HEK293 (cell line): ENCODE results near the gene RBM22.

Experiments used
- CTCF ChIA-PET: fragments of 350-600 bp; formaldehyde crosslinking; extraction: SDS; loops from one replicate; lab custom pipeline; 2021; ENCODE audit warnings: antibody characterized with exemption; lab: Yijun Ruan, JAX
- POLR2A ChIA-PET: fragments of 300-600 bp; formaldehyde crosslinking; extraction: SDS; loops from one replicate; lab custom pipeline; 2020; ENCODE audit warnings: antibody characterized with exemption, inconsistent platforms; lab: Yijun Ruan, JAX
- H3K27ac ChIP-seq: fragments of 200-500 bp; sonication (Bioruptor generic); 2 replicates; pipeline ENCODE4 v1.5.1; 2014; ENCODE audit warnings: low read depth, low read length, control low read depth, inconsistent platforms; ENCODE audit errors: extremely low read depth
- H3K36me3 ChIP-seq, 2 experiments: fragments of 200-500 bp in 1 of 2; sonication (Bioruptor generic) in 1 of 2; 1 replicate in 1 of 2; 2 replicates in 1 of 2; pipeline ENCODE4 v1.5.1; 2014 to 2017; ENCODE audit warnings: inconsistent platforms in 2 of 2, low read length in 2 of 2; ENCODE audit not compliant: control insufficient read depth in 2 of 2, insufficient read depth in 1 of 2
- H3K4me1 ChIP-seq: fragments of 200-500 bp; sonication (Bioruptor generic); 2 replicates; pipeline ENCODE4 v1.5.1; 2014; ENCODE audit warnings: mild to moderate bottlenecking, low read length, inconsistent platforms; ENCODE audit not compliant: control insufficient read depth, insufficient read depth
- H3K4me3 ChIP-seq: 2 replicates; pipeline ENCODE4 v1.5.1; 2011; ENCODE audit warnings: low read depth, mild to moderate bottlenecking, control low read depth, low read length, moderate library complexity
- H3K9me3 ChIP-seq: fragments of 200-500 bp; sonication (Bioruptor generic); 2 replicates; pipeline ENCODE4 v1.5.1; 2014; ENCODE audit warnings: low read depth, low read length, inconsistent platforms; ENCODE audit not compliant: control insufficient read depth, insufficient read depth
- BCL11B ChIP-seq: fragments of 450-650 bp; formaldehyde crosslinking; IDR thresholded peaks from 2 replicates; pipeline ENCODE4 v1.5.1; 2016; ENCODE audit warnings: low read depth, missing biosample characterization, missing genetic modification characterization
- KLF16 ChIP-seq: fragments of 450-650 bp; formaldehyde crosslinking; IDR thresholded peaks from 2 replicates; pipeline ENCODE4 v1.5.1; 2017; ENCODE audit warnings: missing biosample characterization, missing genetic modification characterization
- KLF7 ChIP-seq: fragments of 450-650 bp; formaldehyde crosslinking; IDR thresholded peaks from 2 replicates; pipeline ENCODE4 v1.5.1; 2016; ENCODE audit warnings: missing biosample characterization, missing genetic modification characterization, borderline replicate concordance
- KLF8 ChIP-seq: fragments of 450-650 bp; formaldehyde crosslinking; IDR thresholded peaks from 2 replicates; pipeline ENCODE4 v1.5.1; 2016; ENCODE audit warnings: missing biosample characterization, missing genetic modification characterization
- SP2 ChIP-seq: fragments of 450-650 bp; formaldehyde crosslinking; IDR thresholded peaks from 2 replicates; pipeline ENCODE4 v1.5.1; 2016; ENCODE audit warnings: missing biosample characterization, missing genetic modification characterization
- TRIM28 ChIP-seq: IDR thresholded peaks from 2 replicates; pipeline ENCODE4 v1.6.1; 2011; ENCODE audit warnings: low read length, control low read depth, borderline replicate concordance
- YY1 ChIP-seq: fragments of 450-650 bp; formaldehyde crosslinking; IDR thresholded peaks from 2 replicates; pipeline ENCODE4 v1.5.1; 2018; ENCODE audit warnings: missing biosample characterization, missing genetic modification characterization
- ZBTB10 ChIP-seq: fragments of 450-650 bp; formaldehyde crosslinking; IDR thresholded peaks from 2 replicates; pipeline ENCODE4 v1.5.1; 2016; ENCODE audit warnings: missing biosample characterization, missing genetic modification characterization
- ZBTB7A ChIP-seq: fragments of 450-650 bp; formaldehyde crosslinking; IDR thresholded peaks from 2 replicates; pipeline ENCODE4 v1.5.1; 2016; ENCODE audit warnings: low read depth, missing biosample characterization, missing genetic modification characterization
- ZBTB8A ChIP-seq: fragments of 450-650 bp; formaldehyde crosslinking; IDR thresholded peaks from 2 replicates; pipeline ENCODE4 v1.5.1; 2016; ENCODE audit warnings: missing biosample characterization, missing genetic modification characterization
- ZFP41 ChIP-seq: fragments of 450-650 bp; formaldehyde crosslinking; IDR thresholded peaks from 2 replicates; pipeline ENCODE4 v1.5.1; 2016; ENCODE audit warnings: missing biosample characterization, missing genetic modification characterization, borderline replicate concordance
- ZNF202 ChIP-seq: fragments of 450-650 bp; formaldehyde crosslinking; IDR thresholded peaks from 2 replicates; pipeline ENCODE4 v1.5.1; 2016; ENCODE audit warnings: missing biosample characterization, missing genetic modification characterization, borderline replicate concordance
- ZNF239 ChIP-seq: fragments of 450-650 bp; formaldehyde crosslinking; IDR thresholded peaks from 2 replicates; pipeline ENCODE4 v1.5.1; 2016; ENCODE audit warnings: missing biosample characterization, missing genetic modification characterization
- ZNF248 ChIP-seq: fragments of 450-650 bp; formaldehyde crosslinking; IDR thresholded peaks from 2 replicates; pipeline ENCODE4 v1.5.1; 2017; ENCODE audit warnings: missing biosample characterization, missing genetic modification characterization
- ZNF324 ChIP-seq: fragments of 450-650 bp; formaldehyde crosslinking; IDR thresholded peaks from 2 replicates; pipeline ENCODE4 v1.5.1; 2016; ENCODE audit warnings: missing biosample characterization, missing genetic modification characterization
- ZNF335 ChIP-seq: fragments of 450-650 bp; formaldehyde crosslinking; conservative IDR thresholded peaks from 2 replicates; pipeline ENCODE4 v1.5.1; 2016; ENCODE audit warnings: missing biosample characterization, missing genetic modification characterization
- ZNF37A ChIP-seq: fragments of 450-650 bp; IDR thresholded peaks from 2 replicates; pipeline ENCODE4 v1.5.1; 2018; ENCODE audit warnings: missing biosample characterization, missing genetic modification characterization
- ZNF529 ChIP-seq: fragments of 450-650 bp; formaldehyde crosslinking; IDR thresholded peaks from 2 replicates; pipeline ENCODE4 v1.5.1; 2017; ENCODE audit warnings: missing genetic modification characterization, missing biosample characterization; ENCODE audit not compliant: insufficient replicate concordance
- ZNF596 ChIP-seq: fragments of 450-650 bp; IDR thresholded peaks from 2 replicates; pipeline ENCODE4 v1.5.0; 2018; ENCODE audit warnings: missing biosample characterization, mild to moderate bottlenecking, missing genetic modification characterization, moderate library complexity
- ZNF623 ChIP-seq: fragments of 450-650 bp; formaldehyde crosslinking; IDR thresholded peaks from 2 replicates; pipeline ENCODE4 v1.5.1; 2016; ENCODE audit warnings: missing biosample characterization, missing genetic modification characterization
- ZNF639 ChIP-seq: fragments of 450-650 bp; formaldehyde crosslinking; IDR thresholded peaks from 2 replicates; pipeline ENCODE4 v1.5.1; 2016; ENCODE audit warnings: missing biosample characterization, missing genetic modification characterization
- ZNF660 ChIP-seq: fragments of 450-650 bp; IDR thresholded peaks from 2 replicates; pipeline ENCODE4 v1.5.1; 2018; ENCODE audit warnings: missing biosample characterization, mild to moderate bottlenecking, missing genetic modification characterization
- ZNF670 ChIP-seq: fragments of 450-650 bp; formaldehyde crosslinking; IDR thresholded peaks from 2 replicates; pipeline ENCODE4 v1.5.1; 2016; ENCODE audit warnings: missing biosample characterization, missing genetic modification characterization, low read depth
- ZNF76 ChIP-seq: fragments of 450-650 bp; formaldehyde crosslinking; IDR thresholded peaks from 2 replicates; pipeline ENCODE4; 2016; ENCODE audit warnings: low read depth, missing biosample characterization, missing genetic modification characterization, borderline replicate concordance
- ZSCAN4 ChIP-seq: fragments of 450-650 bp; formaldehyde crosslinking; IDR thresholded peaks from 2 replicates; pipeline ENCODE4 v1.5.1; 2017; ENCODE audit warnings: missing biosample characterization, missing genetic modification characterization
- TF ChIP-seq, protein P1 (sequence below): fragments of 450-650 bp; formaldehyde crosslinking; IDR thresholded peaks from 2 replicates; pipeline ENCODE4 v1.5.1; 2016; ENCODE audit warnings: missing biosample characterization, missing genetic modification characterization

The RBM22 gene

GRCh38 chr5:150658121-150658520, 42.7 kb downstream of the RBM22 start (continued):
- TF ChIP-seq ZBTB10 (tag by site-specific recombination): no peak
- TF ChIP-seq YY1 (tag by site-specific recombination): no peak
- TF ChIP-seq TRIM28: no peak
- no peak for TF ChIP-seq BCL11B (tag by site-specific recombination)
- TF ChIP-seq, all 188 proteins: peak for 0

DNA sequence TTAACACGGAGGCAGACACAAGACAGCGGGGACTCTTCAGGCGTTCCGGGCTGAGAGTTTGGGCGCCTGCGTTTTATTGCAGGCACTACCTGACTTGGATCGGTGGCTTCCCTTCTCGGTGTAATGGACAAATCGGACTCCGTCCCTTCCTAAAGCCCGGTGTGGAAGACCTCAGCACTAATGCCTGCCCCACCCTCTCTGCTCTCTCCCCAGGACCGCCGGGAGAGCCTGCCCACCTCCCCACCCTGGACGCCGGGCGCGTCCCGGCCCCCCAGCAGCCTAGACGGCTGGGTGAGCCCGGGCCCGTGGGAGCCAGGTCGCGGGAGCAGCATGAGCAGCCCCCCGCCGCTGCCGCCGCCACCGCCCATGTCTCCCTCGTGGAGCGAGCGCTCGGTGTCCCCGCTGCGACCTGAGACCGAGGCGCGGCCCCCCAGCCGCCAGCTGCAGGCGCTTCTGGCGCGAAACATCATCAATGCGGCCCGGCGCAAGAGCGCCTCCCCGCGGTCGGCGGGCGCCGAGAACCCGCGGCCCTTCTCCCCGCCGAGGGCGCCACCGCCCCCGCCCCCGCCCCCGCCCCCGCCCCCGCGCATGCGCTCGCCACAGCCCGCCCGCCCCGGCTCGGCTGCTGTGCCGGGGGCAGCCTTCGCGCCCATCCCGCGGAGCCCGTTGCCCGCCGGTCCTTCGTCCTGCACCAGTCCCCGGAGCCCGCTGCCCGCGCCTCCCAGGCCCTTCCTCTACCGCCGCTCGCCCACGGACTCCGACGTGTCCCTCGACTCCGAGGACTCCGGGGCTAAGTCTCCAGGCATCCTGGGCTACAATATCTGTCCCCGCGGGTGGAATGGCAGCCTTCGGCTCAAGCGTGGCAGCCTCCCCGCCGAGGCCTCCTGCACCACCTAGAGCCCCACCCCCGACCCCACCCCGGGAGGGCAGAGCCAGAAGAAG, 44.4 kb downstream of the RBM22 start:
- POLR2A ChIA-PET: interaction anchor here (0.6 to 2.7 kb wide), 10 partner anchors 11 to 380 kb away, joined by 3 to 13 read pairs (median 4); partner anchors contain the start of genes DCTN4 and RBM22
- CTCF ChIA-PET: interaction anchor here (0.6 to 9.2 kb wide), 16 partner anchors 9 to 194 kb away, joined by 3 to 161 read pairs (median 4); no protein-coding TSS in a partner anchor
- H3K4me3 ChIP-seq: peak overlapping the region; percentile 55
- no peaks in the 10 kb centered on the region for H3K36me3 ChIP-seq
- peak overlapping the region; percentile 73; the same call in 1 of the 2 replicates for H3K27ac ChIP-seq
- no peaks in the 10 kb centered on the region for H3K9me3 ChIP-seq
- no peaks in the 10 kb centered on the region for H3K4me1 ChIP-seq
- TF ChIP-seq KLF7 (tag by site-specific recombination) (no peak), ZBTB10 (tag by site-specific recombination) (0 out of 2 replicates have a peak, but pooled peaks have one; percentile 20), ZNF660 (tag by site-specific recombination) (peak; percentile 81; the same call in 1 of the 2 replicates), ZNF623 (no peak), ZNF248 (tag by site-specific recombination) (no peak), KLF8 (peak; percentile 80), ZNF335 (tag by site-specific recombination) (peak; percentile 75), ZNF529 (no peak), BCL11B (tag by site-specific recombination) (0 out of 2 replicates have a peak, but pooled peaks have one; percentile 24), ZNF670 (tag by site-specific recombination) (no peak), ZFP41 (tag by site-specific recombination) (no peak), KLF16 (tag by site-specific recombination) (no peak), ZSCAN4 (tag by site-specific recombination) (no peak), ZNF202 (tag by site-specific recombination) (no peak), ZNF37A (tag by site-specific recombination) (no peak), ZNF239 (no peak), ZBTB7A (tag by site-specific recombination) (peak; percentile 44; the same call in 1 of the 2 replicates), SP2 (tag by site-specific recombination) (peak; percentile 20), ZNF324 (no peak), ZNF639 (tag by site-specific recombination) (no peak), ZNF596 (peak; percentile 67; the same call in 1 of the 2 replicates), ZBTB8A (tag by site-specific recombination) (peak; percentile 95), ZNF76 (tag by site-specific recombination) (0 out of 2 replicates have a peak, but pooled peaks have one; percentile 41)
- TF ChIP-seq, protein P1, sequence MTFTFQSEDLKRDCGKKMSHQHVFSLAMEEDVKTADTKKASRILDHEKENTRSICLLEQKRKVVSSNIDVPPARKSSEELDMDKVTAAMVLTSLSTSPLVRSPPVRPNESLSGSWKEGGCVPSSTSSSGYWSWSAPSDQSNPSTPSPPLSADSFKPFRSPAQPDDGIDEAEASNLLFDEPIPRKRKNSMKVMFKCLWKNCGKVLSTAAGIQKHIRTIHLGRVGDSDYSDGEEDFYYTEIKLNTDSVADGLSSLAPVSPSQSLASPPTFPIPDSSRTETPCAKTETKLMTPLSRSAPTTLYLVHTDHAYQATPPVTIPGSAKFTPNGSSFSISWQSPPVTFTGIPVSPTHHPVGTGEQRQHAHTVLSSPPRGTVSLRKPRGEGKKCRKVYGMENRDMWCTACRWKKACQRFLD (tag by site-specific recombination): no peak
